Esophagus squamous epithelium (tissue), 4 donors: ENCODE measurements around the gene NSUN6.

Source experiments
- CTCF ChIP-seq, 6 experiments: fragments of 450-650 bp in 4 of 6; fragments of 200-600 bp in 2 of 6; sonication (generic) in 2 of 6; IDR thresholded peaks; one replicate each; pipeline ENCODE4 v1.5.1; 2016 to 2019; ENCODE audit warnings: antibody characterized with exemption in 6 of 6, mild to moderate bottlenecking in 4 of 6, moderate library complexity in 4 of 6
- POLR2A ChIP-seq, 4 donors: fragments of 450-650 bp; IDR thresholded peaks; one replicate each; pipeline ENCODE4 v1.6.1; 2017; ENCODE audit warnings: antibody characterized with exemption in 4 of 4, mild to moderate bottlenecking in 4 of 4, moderate library complexity in 3 of 4

- no peak for TF ChIP-seq CTCF (IDR thresholded peaks at IDR 0.05)
- no peak for TF ChIP-seq POLR2A (IDR thresholded peaks at IDR 0.05)
Measured at GRCh38 chr10:18505456-18506118, 145.8 kb downstream of the NSUN6 start.
